Heart right ventricle (tissue), 16 donors: ENCODE results near the gene ANKRD7. TPM values are rescaled to one million over a fixed set of nuclear protein-coding genes. Genes with fewer than 3 reads are reported as not detected.

Source experiments
- ATAC-seq, 8 donors: fragments of 200-7000 bp; cut with Tn5 transposase; one replicate each; pipeline ENCODE4 v1.9.1; 2020; ENCODE audit warnings: mild to moderate bottlenecking in 8 of 8, moderate library complexity in 8 of 8, moderate number of reproducible peaks in 1 of 8
- DNase-seq, 2 donors: peaks; one replicate each; pipeline ENCODE4 v3.0.0-alpha.2; 2020
- H3K27ac ChIP-seq, 10 donors: fragments of 200-600 bp; sonication (generic) in 2 of 10; one replicate each; pipeline versions ENCODE4 v1.5.0 to v1.8.0; 2020 to 2022; ENCODE audit warnings: mild to moderate bottlenecking in 3 of 10
- H3K27me3 ChIP-seq, 7 donors: fragments of 200-600 bp; one replicate each; pipeline ENCODE4 v1.8.0; 2021 to 2022; ENCODE audit warnings: mild to moderate bottlenecking in 2 of 7
- H3K36me3 ChIP-seq, 9 donors: fragments of 200-600 bp; sonication (generic) in 1 of 9; one replicate each; pipeline versions ENCODE4 v1.5.0 to v1.8.0; 2020 to 2022; ENCODE audit warnings: mild to moderate bottlenecking in 2 of 9
- H3K4me1 ChIP-seq, 9 donors: fragments of 200-600 bp; sonication (generic) in 1 of 9; one replicate each; pipeline versions ENCODE4 v1.5.0 to v1.8.0; 2020 to 2022; ENCODE audit warnings: mild to moderate bottlenecking in 4 of 9
- H3K4me3 ChIP-seq, 10 donors: fragments of 200-600 bp; sonication (generic) in 2 of 10; one replicate each; pipeline versions ENCODE4 v1.5.0 to v1.8.0; 2020 to 2022; ENCODE audit warnings: mild to moderate bottlenecking in 7 of 10, moderate library complexity in 2 of 10
- H3K9me3 ChIP-seq, 11 donors: fragments of 200-600 bp in 10 of 11; sonication (generic) in 2 of 11; one replicate each; pipeline versions ENCODE4 v1.5.0 to v1.8.0; 2013 to 2022; ENCODE audit warnings: mild to moderate bottlenecking in 2 of 11, control low read depth in 1 of 11, moderate library complexity in 1 of 11
- WGBS, 2 donors: extraction: QIAGEN DNeasy Blood & Tissue Kit; methylation state at CpG; one replicate each; pipeline ENCODE4 v1.1.7; 2013; ENCODE audit warnings: inconsistent platforms in 1 of 2; 5-methylcytosine and 5-hydroxymethylcytosine counted together
- intact Hi-C, 10 donors: fragments of 100-400 bp; cut with DNase I; formaldehyde crosslinking; loops; one replicate each; pipeline versions ENCODE4 v1.11.1 to v1.14.2; 2022
- polyA plus RNA-seq, 2 donors: library from polyadenylated mRNA; stranded (reverse); fragments of 200-250 nt; gene quantifications; one replicate each; pipeline ENCODE4 v1.2.3, GENCODE V29; 2013
- total RNA-seq, 10 donors: library from RNA; stranded (reverse); fragmentation: NEBNext Ultra II Directional in 3 of 10; extraction: Animal tissue kit (Norgen Biotek cat#: 25700) in 3 of 10; gene quantifications; one replicate each; pipeline versions ENCODE4 v1.2.1 to v1.2.4, GENCODE V29; 2021 to 2023
- TF ChIP-seq, protein P1 (sequence below), 9 donors: fragments of 200-600 bp; sonication (generic) in 2 of 9; IDR thresholded peaks; one replicate each; pipeline versions ENCODE4 v1.5.0 to v1.8.0; 2021 to 2022; ENCODE audit warnings: antibody characterized with exemption in 9 of 9, mild to moderate bottlenecking in 5 of 9, moderate library complexity in 1 of 9
- donor health status: Arrhythmogenic right ventricular cardiomyopathy.
- donor health status: ischemic (EF 13 %, LVEDD 7.1; RV severe dilation, severe dysfunction).
- donor health status: healthy with polysubstance abuse.
- donor health status: DM: no; HTN: yes; CAD: no.
- donor health status: DM: no; HTN: no; CAD: no.
- donor health status: ischemic (EF 25% LVEDD 6.9; RV normal size, moderate dysfunction).
- donor health status: ischemic (EF 25% LVEDD 5.7; RV mildly dilated, moderate dysfunction).
- donor health status: healthy.
- donor health status: DM: yes; HTN: yes; CAD: no.
- donor health status: Ischemic cardiomyopathy.
- donor health status: ischemic (EF 35%, LVEDD 5.7; RV mildly dilated, moderate dysfunction).
- donor health status: nonischemic (EF 11% LVEDD 7.7; RV severe dilation, severe dysfunction).
- donor health status: DM: yes; HTN: yes; CAD: no.
- donor health status: PGD.
- donor health status: ischemic (EF 29% LVEDD 5.4; RV normal size, mild dysfunction).
- donor health status: nonischemic (EF 23%, LVEDD 6.1; RV moderate dilation, normal function).

ANKRD7 gene
- total and polyA plus RNA-seq, 12 donors: 0.07 to 1.8 (median 0.91) TPM; not detected in 4

DNA sequence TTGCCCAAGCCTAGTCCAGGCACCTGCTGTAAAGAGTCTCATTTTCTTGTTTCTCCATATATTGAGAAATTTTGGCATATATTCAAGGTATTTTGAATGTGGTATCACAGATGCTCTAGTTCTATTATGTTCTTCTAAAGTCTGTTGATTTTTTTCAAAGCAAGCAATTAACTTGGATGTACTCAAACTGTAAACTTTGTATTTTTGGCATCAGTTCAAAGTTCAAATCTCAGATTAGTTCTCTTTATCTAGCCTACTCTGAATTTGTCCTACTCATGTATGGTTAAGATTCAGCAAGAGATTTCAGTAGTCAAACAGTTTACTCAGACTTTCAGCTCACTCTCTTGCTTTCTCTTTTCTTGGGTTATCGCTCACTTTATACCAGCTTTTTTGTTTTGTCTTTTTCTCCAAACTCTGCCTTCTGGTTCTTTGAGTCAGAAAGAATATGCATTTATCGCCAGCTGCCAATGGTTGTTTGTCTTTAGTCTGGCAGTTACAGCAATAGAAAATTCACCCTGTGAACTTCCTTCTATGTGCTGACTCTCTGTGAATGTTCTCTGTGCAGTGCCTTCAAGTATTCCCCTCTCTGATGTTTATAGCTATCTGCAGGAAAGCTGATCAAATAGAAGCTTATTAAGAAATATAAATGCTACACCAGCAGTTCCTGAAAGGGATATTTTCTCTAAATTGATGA lies 56.0 kb downstream of the ANKRD7 start:
- 68 to 72% methylated on average over 2 of the region's 2 CpGs for WGBS, 2 donors
- DNase-seq (no peak), ATAC-seq (no peak)
- TF ChIP-seq, protein P1, sequence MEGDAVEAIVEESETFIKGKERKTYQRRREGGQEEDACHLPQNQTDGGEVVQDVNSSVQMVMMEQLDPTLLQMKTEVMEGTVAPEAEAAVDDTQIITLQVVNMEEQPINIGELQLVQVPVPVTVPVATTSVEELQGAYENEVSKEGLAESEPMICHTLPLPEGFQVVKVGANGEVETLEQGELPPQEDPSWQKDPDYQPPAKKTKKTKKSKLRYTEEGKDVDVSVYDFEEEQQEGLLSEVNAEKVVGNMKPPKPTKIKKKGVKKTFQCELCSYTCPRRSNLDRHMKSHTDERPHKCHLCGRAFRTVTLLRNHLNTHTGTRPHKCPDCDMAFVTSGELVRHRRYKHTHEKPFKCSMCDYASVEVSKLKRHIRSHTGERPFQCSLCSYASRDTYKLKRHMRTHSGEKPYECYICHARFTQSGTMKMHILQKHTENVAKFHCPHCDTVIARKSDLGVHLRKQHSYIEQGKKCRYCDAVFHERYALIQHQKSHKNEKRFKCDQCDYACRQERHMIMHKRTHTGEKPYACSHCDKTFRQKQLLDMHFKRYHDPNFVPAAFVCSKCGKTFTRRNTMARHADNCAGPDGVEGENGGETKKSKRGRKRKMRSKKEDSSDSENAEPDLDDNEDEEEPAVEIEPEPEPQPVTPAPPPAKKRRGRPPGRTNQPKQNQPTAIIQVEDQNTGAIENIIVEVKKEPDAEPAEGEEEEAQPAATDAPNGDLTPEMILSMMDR (IDR thresholded peaks at IDR 0.05): no peak
- no peaks in the 10 kb centered on the region for H3K9me3 ChIP-seq
- H3K36me3 ChIP-seq: no peaks in the 10 kb centered on the region
- no peaks in the 10 kb centered on the region for H3K4me1 ChIP-seq
- no peak overlapping the region for H3K4me3 ChIP-seq
- H3K27ac ChIP-seq: no peak overlapping the region
- intact Hi-C loops: no loop called here
- H3K27me3 ChIP-seq: peaks cover 0 to 97% (median 0%) of the 10 kb centered on the region in 7 donors

DNA sequence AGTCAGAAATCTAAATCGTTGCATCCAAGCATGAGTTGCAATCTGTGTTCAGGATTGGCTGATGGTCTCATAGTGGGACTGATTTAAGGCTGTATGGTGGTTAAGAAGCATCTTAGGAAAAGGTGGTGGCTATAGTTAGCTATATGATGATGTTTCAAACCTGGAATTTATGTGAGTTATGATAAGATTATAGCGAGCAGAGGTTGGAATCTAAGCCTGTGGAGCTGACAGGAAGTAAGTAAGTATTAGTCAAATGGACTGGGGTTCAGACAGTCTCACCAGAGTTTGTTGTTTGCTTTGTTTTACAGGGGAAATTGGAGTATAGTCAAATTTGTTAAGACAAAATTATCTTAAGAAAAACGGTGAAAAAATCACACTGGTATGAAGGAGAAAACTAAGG lies 56.7 kb downstream of the ANKRD7 start:
- ATAC-seq (no peak), DNase-seq (no peak)
- Histone ChIP-seq H3K27ac (no peak overlapping the region), H3K9me3 (no peaks in the 10 kb centered on the region), H3K36me3 (no peaks in the 10 kb centered on the region), H3K27me3 (peaks cover 0 to 97% (median 0%) of the 10 kb centered on the region in 7 donors), H3K4me1 (no peaks in the 10 kb centered on the region), H3K4me3 (no peak overlapping the region)
- TF ChIP-seq, protein P1 (IDR thresholded peaks at IDR 0.05): no peak
- intact Hi-C loops: no loop called here
- 28 to 37% methylated on average over 3 of the region's 3 CpGs for WGBS, 2 donors

DNA sequence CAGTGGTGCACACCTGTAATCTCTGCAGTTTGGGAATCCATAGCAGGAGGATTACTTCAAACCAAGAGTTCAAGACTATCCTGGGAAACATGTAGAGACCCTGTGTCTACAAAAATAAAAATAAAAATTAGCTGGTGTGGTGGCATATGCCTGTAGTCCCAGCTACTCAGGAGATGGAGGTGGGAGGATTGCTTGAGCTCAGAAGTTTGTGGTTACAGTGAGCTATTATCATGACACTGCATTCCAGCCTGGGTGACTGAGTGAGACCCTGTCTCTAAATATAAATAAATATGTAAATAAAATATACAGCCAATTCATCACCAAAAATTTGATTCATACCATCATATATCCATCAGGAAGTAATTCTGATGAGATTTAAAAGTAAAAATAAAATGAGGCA lies 60.9 kb downstream of the ANKRD7 start:
- H3K27me3 ChIP-seq: peaks cover 0 to 91% (median 0%) of the 10 kb centered on the region in 7 donors
- H3K36me3 ChIP-seq: no peaks in the 10 kb centered on the region
- DNase-seq (no peak), ATAC-seq (no peak)
- peaks cover 0 to 16% (median 0%) of the 10 kb centered on the region in 9 donors for H3K4me1 ChIP-seq
- H3K4me3 ChIP-seq: no peak overlapping the region
- intact Hi-C loops: no loop called here
- TF ChIP-seq, protein P1 (IDR thresholded peaks at IDR 0.05): no peak
- H3K9me3 ChIP-seq: peaks cover 0 to 2% (median 0%) of the 10 kb centered on the region in 11 donors
- H3K27ac ChIP-seq: no peak overlapping the region

DNA sequence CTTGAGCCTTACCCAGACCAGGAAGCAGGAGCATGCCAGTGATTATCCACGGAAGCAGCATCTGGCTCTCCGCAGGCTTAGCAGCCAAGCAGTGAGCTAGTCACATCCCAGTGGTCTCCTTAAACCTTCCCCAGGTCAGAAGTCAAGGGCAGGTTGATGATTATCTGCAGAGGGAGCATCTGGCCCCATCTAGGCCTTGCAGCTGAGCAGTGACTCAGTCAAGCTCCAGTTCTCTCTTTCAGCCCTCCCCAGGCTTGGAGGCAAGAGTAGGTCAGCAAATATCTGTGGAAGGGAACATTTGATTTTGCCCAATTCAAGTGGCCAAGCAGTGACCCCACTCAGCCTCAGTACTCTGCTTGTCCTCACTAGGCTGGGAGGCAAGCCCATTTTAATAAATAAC lies 61.6 kb downstream of the ANKRD7 start:
- Histone ChIP-seq H3K4me3 (no peak overlapping the region), H3K27ac (no peak overlapping the region), H3K27me3 (peaks cover 0 to 92% (median 0%) of the 10 kb centered on the region in 7 donors), H3K36me3 (no peaks in the 10 kb centered on the region), H3K4me1 (peaks cover 0 to 16% (median 0%) of the 10 kb centered on the region in 9 donors), H3K9me3 (peaks cover 0 to 10% (median 0%) of the 10 kb centered on the region in 11 donors)
- WGBS, 2 donors: 86 to 89% methylated on average over 2 of the region's 2 CpGs
- intact Hi-C loops: no loop called here
- TF ChIP-seq, protein P1 (IDR thresholded peaks at IDR 0.05): no peak
- no peak for ATAC-seq
- DNase-seq: no peak
